GM21723 (cell line): ENCODE results near the gene PARG.
"Not testable (repeated sequence)": the region's sequence is repeated elsewhere in the genome, so short reads cannot be mapped to it uniquely, and the experiment has no call there.

Experiments
- ATAC-seq: cut with Tn5 transposase; IDR thresholded peaks from one replicate; pipeline ENCODE4 v1.9.1; 2021; ENCODE audit warnings: mild to moderate bottlenecking, moderate library complexity; ENCODE audit not compliant: unreplicated experiment

The PARG gene

DNA sequence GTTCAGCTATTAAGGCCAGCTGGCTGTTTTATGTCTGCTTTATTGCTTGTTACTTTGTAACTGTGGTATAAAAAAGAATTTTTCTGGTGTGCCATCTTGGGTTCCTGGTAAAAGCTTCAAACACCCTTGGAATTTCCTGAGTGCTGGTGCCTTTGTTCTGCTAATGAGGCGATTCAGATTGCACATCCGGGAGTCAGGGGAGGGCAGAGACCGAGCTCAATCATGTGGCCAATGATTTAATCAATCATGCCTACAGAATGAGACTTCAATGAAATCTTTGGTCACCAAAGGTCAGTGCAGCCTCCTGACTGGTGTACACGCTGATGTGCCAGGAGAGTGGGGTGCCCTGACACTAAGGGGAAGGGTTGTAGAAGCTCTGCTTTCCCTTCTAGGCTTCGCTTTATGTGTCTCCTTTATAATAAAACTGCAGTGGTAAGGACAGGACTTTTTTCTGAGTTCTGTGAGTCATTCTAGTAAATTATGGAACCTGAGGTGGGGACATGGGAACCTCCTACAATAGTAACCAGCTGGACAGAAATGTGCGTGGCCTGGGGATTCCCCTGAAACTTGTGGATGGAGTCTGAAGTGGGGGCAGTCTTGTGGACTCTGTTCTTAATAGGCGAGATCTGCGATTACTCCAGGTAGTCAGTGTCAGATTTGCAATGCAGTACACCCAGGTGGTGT is 110.3 kb downstream of the PARG start:
- ATAC-seq, result no peak

DNA sequence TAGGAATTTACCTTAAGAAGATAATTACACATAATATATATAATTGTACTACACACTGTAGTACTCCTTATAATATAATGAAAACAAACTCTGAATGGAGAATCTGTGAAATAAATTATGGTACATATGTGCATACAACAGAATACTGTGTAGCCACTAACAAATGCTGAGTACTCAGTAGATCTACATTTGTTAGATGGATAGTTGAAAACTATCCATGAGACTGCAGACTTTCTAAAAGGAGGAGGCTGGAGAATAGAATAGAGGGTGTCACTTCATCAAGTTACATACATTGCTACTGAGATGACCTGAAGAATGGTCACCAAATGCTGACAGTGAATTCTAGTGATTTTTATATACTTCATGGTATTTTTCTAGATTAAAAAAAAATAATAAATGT is 111.0 kb downstream of the PARG start:
- no peak for ATAC-seq

DNA sequence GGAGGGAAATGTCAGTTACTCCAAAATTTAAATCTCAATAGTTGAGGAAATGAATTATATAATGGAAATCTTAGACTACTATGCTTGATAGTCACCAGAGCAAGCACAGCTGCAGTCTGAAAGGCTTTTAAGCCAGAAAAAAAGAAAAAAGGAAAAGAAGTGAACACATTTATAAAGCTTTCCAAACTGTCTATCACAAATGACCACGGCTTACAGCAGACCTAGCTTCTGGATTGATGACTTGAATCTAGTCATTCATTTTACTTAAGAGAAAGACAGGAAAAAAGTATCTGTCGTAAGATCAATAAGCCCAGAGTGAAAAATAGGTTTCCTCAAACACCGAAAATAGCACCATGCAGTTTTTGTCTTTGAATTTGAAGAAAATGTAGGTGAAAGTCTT is 111.8 kb downstream of the PARG start:
- ATAC-seq, result no peak

DNA sequence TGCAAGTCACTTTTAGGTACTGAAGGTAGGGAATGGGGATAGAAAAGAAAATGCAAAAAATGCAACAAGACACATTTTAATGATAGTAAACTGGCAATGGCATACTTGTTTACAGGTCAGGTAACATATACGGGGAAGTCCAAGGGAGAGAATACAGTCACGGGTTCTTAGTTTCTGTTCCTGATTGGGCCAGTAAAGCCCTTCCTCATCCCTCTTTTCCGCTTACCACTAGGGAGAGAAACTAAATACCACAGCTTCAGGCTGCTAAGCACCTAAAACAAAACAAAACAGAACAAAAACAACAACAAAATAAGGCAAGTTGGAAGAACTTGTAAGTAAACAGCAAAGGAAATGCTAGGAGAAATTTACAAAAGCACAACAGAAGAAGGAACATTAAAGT is 114.5 kb downstream of the PARG start:
- ATAC-seq, result no peak

DNA sequence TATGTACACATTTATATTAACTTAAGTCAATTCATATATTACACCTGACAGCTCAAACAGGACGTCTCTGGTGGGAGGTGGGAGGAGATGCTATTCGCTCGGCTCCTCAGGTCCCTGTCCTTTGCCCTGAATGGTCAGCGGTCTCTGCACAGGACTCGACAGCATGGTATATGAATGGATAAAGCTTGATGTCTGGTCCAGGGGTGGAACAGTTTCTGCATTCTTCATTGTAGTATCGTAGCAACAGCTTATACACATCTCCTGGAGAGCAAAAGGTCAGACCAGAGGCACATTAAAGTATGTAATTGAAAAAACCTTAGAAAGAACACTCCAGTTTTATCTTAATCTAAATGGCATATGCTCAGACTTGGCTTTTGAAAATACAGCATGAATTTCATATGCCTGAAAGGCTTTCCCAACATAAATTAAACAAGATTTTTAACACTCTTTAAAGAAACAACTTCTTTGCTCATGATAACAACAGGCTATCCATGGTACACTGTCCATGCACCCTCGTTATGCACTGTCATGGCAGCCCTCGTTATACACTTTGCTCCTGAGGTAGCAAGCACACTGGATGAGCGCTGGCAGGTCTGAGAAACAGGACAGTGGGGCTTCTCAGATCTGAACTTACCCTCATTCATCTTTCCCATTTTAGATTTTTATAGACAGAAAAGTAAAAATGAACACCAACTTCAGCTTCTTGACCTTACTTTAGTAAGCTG is 122.4 kb downstream of the PARG start:
- no peak for ATAC-seq

DNA sequence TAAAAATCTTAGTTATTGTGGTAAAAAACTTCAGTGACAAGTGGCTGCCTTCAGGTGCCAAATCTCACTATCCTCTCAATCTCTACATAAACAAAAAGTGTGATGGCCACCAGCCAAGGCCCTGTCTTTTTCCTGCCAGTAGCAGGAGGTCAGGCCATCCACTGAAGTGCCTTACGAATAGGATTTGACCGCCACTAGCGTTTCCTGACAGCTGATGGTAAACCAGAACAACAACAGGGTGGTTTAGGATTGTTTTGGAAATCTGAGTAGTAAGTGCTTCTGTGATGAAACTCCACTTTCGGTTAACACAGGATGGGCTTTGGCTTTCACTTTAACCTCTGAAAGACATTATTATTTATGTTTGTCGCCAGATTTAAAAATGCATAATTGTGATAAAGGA is 124.0 kb downstream of the PARG start:
- no peak for ATAC-seq

DNA sequence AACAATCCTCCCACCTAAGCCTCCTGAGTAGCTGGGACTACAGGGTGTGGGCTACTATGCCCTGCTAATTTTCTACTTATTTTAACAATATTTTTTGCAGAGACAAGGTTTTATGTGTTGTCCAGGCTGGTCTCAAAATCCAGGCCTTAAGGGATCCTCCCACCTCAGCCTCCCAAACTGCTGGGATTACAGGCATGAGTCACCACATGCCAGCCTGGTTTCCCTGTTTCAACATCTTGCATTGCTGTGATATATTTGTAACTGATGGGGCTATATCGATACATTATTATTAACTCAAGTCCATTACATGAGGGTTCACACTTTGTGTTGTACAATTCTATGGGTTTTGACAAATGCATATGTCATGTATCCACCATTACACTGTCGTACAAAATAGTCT is 137.8 kb downstream of the PARG start:
- ATAC-seq, result no peak

DNA sequence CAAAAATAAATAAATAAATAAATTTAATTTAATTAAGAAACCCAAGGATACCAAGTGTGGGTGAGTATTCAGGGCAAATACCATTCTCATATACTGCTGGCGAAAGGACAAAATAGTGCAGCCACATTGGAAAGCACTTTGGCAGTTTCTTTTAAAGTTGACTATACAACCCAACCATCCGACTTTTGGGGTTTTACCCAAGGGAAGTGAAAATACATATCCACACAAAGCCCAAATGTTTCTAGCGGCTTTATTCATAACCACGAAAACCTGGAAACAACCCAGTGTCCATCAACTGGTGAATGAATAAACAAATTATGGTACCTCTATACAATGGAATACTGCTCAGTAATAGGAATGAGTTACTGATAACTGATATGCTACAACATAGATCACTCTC is 143.6 kb downstream of the PARG start:
- no peak for ATAC-seq

DNA sequence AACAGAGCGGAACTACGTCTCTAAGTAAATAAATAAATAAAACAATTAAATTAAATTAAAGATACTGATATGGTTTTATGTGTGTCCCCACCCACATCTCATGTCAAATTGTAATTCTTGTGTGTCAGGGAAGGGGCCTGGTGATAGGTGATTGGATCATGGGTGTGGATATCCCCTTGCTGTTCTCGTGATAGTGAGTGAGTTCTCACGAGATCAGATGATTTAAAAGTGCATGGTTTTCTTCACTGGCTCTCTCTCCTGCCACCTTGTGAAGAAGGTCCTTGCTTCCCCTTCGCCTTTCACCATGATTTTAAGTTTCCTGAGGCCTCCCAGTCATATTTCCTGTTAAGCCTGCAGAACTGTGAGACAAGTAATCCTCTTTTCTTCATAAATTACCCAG is 150.7 kb downstream of the PARG start:
- ATAC-seq, result no peak

DNA sequence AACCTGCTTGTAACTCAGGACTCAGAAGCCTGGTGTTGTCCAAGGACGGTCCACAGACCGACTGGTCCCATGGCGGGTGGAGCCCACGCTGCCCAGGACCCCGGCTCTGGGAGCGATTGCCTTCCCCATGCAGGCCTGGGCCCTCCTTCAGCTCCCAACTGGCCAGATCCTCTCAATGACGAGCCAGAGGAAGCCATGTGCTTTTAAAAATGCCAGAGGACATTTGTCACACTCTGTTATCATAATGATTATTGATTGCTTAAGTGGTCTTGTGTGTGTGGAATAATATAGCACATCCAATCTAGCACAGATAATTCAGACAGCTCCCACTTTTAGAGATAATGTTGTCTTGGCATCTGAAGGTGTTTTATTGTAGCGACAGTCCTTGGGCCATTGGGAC is 157.1 kb downstream of the PARG start:
- no peak for ATAC-seq

DNA sequence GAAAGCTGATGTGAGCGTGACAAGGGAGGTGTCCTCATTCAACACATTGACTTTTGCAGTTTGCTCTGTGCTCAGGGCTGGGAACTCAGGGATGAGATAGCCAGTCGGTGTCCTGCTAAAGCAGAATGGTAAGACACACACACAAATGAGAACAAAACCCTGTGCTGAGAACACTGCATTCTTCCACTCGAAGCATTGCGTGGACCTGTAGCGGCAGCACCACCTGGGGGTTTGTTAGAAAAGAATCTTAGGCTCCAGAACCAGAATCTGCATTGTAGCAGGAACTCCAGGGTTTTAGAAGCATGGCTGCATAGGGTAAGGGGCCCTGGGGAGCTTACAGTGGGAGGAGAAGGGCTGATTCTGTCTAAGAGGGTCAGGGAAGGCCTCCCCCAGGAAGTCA is 158.2 kb downstream of the PARG start:
- no peak for ATAC-seq

DNA sequence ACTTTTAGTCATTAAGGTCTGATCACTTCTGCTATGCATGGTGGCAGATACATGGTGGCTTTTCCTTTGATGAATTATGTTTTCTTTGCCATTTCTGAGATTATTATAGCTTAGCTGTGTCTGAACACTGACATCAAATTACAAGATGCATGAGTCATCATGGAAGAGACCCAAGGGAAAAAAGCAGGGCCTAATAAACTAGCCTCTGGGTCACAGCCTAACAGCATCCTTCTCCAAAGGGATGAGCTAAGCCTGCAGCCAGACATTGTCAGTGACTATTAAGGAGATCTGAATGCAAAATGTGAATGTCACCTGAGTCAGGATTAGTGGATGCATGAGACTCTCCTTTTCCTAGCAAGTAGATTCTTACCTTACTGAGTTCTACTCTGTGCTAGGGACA is 160.6 kb downstream of the PARG start:
- ATAC-seq, result no peak

DNA sequence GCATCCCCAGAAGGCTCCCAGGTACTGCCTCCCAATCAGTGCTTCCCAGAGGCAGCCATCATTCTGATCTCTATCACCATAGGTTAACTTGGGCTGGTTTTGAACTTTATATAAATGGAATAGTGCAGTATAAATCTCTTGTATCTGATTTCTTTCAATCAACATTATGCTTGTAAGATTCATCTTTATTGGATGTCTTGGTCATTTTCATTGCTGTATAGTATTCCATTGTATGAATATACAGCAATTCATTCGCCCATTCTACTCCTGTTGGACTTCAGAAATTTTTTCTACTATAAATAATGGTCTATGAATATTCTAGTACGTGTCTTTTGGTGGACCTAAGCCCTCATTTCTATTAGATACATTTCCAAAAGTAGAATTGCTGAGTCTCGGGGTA is 163.6 kb downstream of the PARG start:
- no peak for ATAC-seq

DNA sequence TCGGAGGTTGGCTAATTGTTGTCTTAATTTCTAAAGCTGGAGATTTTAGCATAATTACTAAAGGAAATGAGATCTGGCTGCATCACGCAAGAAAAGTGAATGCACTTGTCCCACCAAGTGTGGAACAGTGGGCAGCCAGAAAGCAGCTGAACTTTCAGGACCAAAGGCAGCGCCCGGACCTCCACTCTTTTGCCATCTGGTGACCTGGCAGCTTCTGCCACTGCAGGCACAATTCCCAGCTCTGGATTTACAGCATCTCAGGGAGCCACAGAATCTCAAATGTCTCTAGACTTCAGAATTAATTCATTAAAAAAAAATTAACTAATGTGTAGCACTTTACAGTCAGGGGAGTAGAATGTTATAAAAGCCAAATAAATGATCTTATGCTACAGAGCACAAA is 165.0 kb downstream of the PARG start:
- ATAC-seq, result no peak

DNA sequence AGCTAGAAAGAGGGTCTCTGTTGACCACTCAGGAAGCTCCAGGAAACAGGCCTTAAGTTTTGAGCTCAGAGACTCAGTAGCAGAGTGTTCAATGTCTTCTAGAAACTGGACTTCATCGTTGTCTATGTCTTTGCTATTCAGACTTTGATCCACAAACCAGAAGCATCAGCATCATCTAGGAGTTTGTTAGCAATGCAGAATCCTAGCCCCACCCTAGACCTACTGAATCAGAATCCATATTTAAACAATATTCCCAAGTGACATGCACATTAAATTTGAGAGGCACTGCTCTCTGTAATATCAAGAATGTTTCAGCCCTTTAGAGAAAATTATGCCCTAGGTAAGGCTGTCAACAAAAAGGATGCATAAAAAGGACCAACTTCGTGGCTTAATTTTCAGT is 166.8 kb downstream of the PARG start:
- no peak for ATAC-seq

DNA sequence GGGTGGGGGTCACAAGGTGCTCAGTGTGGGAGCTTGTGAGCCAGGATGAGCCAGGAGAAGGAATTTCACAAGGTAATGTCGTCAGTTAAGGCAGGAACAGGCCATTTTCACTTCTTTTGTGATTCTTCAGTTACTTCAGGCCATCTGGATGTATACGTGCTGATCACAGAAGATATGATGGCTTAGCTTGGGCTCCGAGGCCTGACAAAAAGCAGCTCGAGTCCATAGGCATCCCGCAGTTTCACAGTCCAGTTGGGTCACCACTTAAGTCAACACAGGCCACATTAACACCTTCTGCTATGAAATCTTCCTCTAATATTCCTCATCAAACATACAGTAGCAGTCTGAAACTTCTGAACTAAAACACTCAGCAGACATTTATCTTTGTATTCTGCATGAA is 168.9 kb downstream of the PARG start:
- not testable (repeated sequence) for ATAC-seq

DNA sequence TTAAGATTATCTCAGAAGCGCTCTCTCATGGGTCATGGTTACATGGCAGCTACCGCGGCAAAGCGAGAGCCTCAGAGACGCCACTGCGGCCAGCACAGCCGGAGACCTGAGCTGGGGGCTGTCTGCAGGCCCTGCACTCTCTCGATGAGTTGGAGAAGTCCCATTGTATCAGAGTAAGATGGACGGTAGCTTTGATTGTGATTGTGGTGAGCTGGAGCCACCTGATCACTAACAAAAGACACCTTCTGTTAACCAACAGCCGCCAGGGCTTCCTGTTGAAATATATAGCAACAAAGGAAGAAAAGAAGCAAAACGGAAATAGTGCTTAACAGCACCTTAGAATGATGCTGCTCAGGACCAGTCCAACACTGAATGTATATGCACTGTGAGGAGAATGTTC is 170.8 kb downstream of the PARG start:
- not testable (repeated sequence) for ATAC-seq

DNA sequence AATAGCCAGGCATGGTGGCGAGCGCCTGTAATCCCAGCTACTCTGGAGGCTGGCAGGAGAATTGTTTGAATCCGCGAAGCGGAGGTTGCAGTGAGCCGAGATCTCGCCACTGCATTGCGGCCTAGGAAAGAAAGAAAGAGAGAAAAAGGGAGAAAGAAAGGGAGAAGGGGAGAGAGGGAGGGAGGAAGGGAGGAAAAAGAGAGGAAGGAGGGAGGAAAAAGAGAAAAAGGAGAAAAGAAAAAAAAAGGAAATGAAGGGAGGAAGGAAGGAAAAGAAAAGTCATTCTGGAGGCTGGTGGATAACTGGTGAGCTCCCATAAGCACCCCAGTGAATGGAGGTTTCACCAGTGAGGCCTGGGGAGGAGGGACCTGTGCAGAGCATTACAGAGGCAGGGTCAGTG is 172.1 kb downstream of the PARG start:
- no peak for ATAC-seq

DNA sequence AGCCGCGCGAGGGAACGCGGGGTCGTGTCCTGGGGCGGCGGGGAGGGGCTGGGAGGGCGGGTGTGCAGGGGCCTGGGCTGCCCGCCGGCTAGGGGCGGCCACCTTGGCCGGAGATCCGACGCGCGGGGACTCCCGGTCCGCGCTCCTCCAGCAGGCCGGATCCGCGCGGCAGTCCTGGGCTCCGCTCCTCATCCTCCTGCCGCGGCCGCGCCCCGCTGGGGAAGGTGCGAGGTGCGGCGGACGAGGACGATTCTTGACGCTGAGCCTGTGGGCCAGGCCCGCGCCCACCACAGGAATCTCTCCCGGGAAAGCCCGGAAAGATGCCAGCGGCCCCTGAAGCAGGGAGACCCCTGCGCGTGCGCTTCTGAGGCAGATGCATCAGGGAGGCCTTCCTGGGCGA is 173.1 kb downstream of the PARG start:
- no peak for ATAC-seq

DNA sequence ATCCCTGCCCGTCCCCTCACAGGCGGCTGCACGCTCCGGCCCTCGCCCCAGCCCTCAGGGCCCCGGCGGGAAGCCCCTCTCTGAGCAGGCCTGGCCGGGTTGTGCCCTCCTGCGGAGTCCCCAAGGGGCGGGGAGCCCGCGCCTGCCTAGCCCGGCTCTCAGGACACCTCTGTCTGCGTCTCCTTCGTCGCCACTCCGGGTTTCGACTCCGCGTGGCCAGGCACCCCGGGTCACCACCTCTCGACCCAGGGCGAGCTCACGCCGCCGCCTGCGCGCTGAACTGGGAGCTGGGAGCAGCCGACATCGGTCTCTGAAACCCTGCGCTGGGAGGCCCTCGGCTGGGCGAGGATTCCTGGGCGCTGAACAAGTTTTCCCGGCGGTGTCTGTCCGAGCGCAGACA is 173.5 kb downstream of the PARG start:
- ATAC-seq, result no peak
